GM18502 (cell line): ENCODE data around the gene CDC42BPB.

ENCODE experiments used
- ATAC-seq: cut with Tn5 transposase; IDR thresholded peaks from one replicate; pipeline ENCODE4 v1.9.1; 2021; ENCODE audit warnings: mild to moderate bottlenecking; ENCODE audit not compliant: unreplicated experiment, poor library complexity

The CDC42BPB gene

GRCh38 chr14:103022002-103022684 lies 35.2 kb downstream of the CDC42BPB start:
- ATAC-seq, result no peak

GRCh38 chr14:103021684-103022001 lies 35.7 kb downstream of the CDC42BPB start:
- no peak for ATAC-seq

GRCh38 chr14:103020271-103021170 lies 36.8 kb downstream of the CDC42BPB start:
- no peak for ATAC-seq

GRCh38 chr14:103019826-103020225 lies 37.5 kb downstream of the CDC42BPB start:
- no peak for ATAC-seq

DNA sequence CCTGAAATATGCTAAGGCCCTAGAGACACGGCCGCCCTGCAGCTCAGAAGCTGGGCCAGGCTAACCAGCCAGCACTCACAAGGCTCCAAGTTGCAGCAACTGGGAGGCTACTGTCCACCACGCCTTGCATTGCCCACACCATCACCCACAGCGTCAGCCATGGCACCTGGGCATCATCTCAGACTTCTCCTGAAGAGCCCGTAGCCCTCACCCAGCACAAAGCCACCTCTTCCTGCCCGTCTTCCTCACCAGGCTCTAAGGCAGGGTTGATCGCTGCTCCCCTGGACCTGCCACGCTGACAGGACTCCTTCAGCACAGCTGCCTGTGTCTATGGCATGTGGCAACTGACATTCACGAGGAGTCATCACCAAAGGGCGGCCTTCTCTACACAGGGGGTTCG lies 38.1 kb downstream of the CDC42BPB start:
- no peak for ATAC-seq

- no peak for ATAC-seq
Measured at GRCh38 chr14:103016594-103016993, 40.8 kb downstream of the CDC42BPB start.

GRCh38 chr14:103016071-103016470 lies 41.3 kb downstream of the CDC42BPB start:
- ATAC-seq, result no peak

- no peak for ATAC-seq
Measured at GRCh38 chr14:103015426-103015825, 41.9 kb downstream of the CDC42BPB start.

- ATAC-seq, result no peak
Measured at GRCh38 chr14:103014466-103015228, 42.7 kb downstream of the CDC42BPB start.

- no peak for ATAC-seq
Measured at GRCh38 chr14:103013028-103013427, 44.3 kb downstream of the CDC42BPB start.

- no peak for ATAC-seq
Measured at GRCh38 chr14:103009559-103009958, 47.8 kb downstream of the CDC42BPB start.

DNA sequence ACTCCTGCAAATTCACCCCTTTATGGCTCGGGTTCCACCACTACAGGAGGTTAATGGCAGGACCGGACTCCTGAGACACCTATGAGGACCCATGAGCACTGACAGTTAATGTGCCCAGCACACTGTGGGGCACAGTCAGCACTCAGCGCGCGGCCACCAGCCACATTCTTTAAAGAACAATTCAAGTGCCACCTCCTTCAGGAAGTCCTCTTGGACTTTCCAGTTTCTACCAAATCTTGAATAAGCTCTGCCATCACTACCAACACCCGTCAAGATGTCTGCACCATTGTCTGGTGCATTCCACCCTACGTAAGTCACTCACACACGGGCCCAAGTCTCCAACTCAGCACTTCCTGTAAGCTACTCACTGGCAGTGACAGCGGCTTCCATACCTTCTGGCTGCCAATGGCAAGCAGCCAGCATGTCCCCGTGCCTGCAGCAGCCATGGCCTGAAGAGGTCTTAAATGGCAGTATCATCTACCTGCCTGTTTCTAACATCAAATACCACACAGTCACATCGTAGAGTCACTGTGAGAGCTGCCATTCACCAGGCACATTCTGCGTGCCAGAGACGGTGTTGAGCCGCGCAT lies 48.5 kb downstream of the CDC42BPB start:
- no peak for ATAC-seq

DNA sequence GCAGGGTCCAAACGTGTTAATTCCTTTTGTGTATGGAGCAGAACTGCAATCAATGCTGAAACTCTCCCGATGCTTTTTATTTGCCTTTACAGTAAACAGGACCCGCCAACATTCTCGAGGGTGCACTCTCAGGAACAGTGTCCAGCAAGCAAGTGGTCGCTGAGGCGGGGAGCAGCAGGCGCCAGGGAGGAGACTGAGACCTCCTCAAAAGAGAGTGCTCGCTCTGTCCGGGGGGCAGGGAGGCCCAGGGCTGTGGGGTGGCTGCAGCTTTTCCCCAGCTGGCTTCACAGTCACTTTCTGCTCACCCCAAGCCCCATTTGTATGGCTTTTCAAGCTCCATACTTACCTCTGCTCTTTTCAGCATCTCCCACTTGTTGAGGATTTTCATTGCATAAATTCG lies 49.2 kb downstream of the CDC42BPB start:
- no peak for ATAC-seq

GRCh38 chr14:103007555-103007954 lies 49.8 kb downstream of the CDC42BPB start:
- ATAC-seq, result no peak

- no peak for ATAC-seq
Measured at GRCh38 chr14:103006991-103007520, 50.3 kb downstream of the CDC42BPB start.

- no peak for ATAC-seq
Measured at GRCh38 chr14:103006106-103006505, 51.2 kb downstream of the CDC42BPB start.

DNA sequence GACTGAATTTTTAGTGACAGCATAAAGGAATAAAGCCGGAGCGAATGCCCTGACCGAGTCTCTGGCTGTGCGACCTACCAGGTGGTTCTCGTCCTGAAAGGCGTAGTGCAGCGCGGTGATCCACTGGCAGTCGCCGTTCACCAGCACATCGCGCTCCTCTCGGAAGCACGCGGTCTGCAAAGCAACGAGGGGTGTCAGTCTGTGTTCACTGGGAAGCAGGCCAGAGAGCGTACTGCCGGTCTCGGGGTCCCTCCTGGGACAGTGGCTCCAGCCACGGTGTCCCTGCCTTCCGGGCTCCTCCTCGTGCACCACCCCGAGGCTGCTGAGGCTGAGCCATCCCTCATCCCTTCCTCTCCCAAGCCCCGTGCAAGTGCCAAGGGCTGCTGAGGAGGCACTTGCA lies 53.5 kb downstream of the CDC42BPB start:
- no peak for ATAC-seq

GRCh38 chr14:103003351-103003615 lies 54.1 kb downstream of the CDC42BPB start:
- no peak for ATAC-seq

DNA sequence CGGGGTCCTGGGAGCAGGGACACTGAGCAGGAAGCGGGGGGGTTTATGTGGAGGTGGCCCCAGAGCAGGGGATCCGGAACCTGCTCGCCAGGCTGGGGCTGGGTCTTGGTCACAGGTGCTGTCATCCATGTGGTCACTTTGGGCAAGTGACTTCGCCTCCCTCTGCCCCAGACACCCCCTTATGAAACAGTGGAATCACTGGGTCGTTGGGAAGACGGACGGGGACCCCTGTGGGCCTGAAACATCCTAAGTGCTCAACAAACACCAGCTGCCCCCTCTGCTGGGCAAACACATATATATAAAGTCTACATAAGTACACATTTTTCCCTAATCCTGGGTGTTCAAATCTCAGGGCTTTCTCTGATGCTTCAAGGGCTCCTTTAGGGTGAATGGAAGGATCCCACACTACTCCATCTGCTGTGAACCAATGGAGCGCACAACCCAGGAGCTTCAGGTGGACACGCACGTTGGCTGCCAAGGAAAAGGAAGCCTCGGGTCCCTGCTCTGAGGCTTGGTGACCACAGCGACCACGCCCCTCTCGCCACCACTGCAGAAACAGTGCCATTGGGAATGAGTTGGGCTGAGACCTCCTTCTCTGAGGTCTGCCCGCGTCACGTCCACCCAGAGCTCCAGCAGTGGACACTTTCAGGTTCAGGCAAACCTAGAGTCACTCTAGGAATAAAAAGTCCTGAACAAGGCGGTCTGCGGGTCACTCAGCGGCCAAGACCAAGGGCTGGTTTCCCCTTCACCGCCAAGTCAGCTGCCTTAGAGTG lies 54.6 kb downstream of the CDC42BPB start:
- no peak for ATAC-seq
